HCT116 (cell line): ENCODE data around the gene NCBP3.

Experiments
- ATF3 ChIP-seq: IDR thresholded peaks from 2 replicates; pipeline ENCODE4 v1.6.1; 2012
- CTCF ChIP-seq, 3 experiments: fragments of 200-600 bp in 1 of 3; sonication (generic) in 1 of 3; IDR thresholded peaks in 2 of 3; conservative IDR thresholded peaks in 1 of 3; 2 replicates each; pipeline ENCODE4 v1.5.1; 2012 to 2017; ENCODE audit warnings: low read depth in 2 of 3, low read length in 2 of 3, antibody characterized with exemption in 1 of 3, borderline replicate concordance in 1 of 3, control low read depth in 1 of 3, mild to moderate bottlenecking in 1 of 3, mixed read lengths in 1 of 3, mixed run types in 1 of 3, moderate library complexity in 1 of 3; ENCODE audit not compliant: insufficient read depth in 1 of 3
- EZH2phosphoT487 ChIP-seq: fragments of 200-600 bp; IDR thresholded peaks from 2 replicates; pipeline ENCODE4 v1.6.1; 2018; ENCODE audit warnings: antibody characterized with exemption, borderline replicate concordance
- MAX ChIP-seq: IDR thresholded peaks from 2 replicates; pipeline ENCODE4 v1.6.1; 2012
- POLR2A ChIP-seq: IDR thresholded peaks from 2 replicates; pipeline ENCODE4 v1.7.0; 2011; ENCODE audit warnings: borderline replicate concordance; ENCODE audit not compliant: insufficient read depth, insufficient read length; ENCODE audit errors: extremely low read depth
- ZNF274 ChIP-seq: fragments of 200-500 bp; sonication (Bioruptor generic); IDR thresholded peaks from 2 replicates; pipeline ENCODE4 v1.6.1; 2014; ENCODE audit warnings: mild to moderate bottlenecking, low read depth, low read length, inconsistent platforms

GRCh38 chr17:3798273-3799180 is 47.5 kb downstream of the NCBP3 start:
- TF ChIP-seq CTCF (IDR thresholded peaks at IDR 0.05 in 2 of 3, conservative IDR thresholded peaks at IDR 0.05 in 1 of 3; ENCODE audit: borderline replicate concordance in 1 of 3, insufficient read depth in 1 of 3, low read depth in 2 of 3, low read length in 2 of 3): no peak
- no peak for TF ChIP-seq MAX
- no peak for TF ChIP-seq EZH2phosphoT487
- TF ChIP-seq POLR2A: no peak
- TF ChIP-seq ZNF274: no peak
- no peak for TF ChIP-seq ATF3
